Nephron (organoid): ENCODE results near the gene OR1I1.

ENCODE experiments used
- H3K27ac Mint-ChIP-seq, 3 experiments: 2 replicates each; pipeline ENCODE4 v1.8.0; 2020; ENCODE audit warnings: mixed read lengths in 3 of 3, mild to moderate bottlenecking in 2 of 3, moderate library complexity in 1 of 3
- H3K27me3 Mint-ChIP-seq: 2 replicates; pipeline ENCODE4 v1.8.0; 2021; ENCODE audit warnings: low read depth, mild to moderate bottlenecking, moderate library complexity, mixed read lengths
- H3K36me3 Mint-ChIP-seq: 2 replicates; pipeline ENCODE4 v1.8.0; 2020; ENCODE audit warnings: low read depth, mixed read lengths
- H3K4me1 Mint-ChIP-seq: 2 replicates; pipeline ENCODE4 v1.8.0; 2020; ENCODE audit warnings: mixed read lengths
- H3K4me3 Mint-ChIP-seq, 3 experiments: 2 replicates each; pipeline ENCODE4 v1.8.0; 2020; ENCODE audit warnings: mild to moderate bottlenecking in 3 of 3, mixed read lengths in 3 of 3, moderate library complexity in 2 of 3
- H3K9me3 Mint-ChIP-seq: 2 replicates; pipeline ENCODE4 v1.8.0; 2020; ENCODE audit warnings: mixed read lengths
- CTCF ChIP-seq, 3 experiments: fragments of 200-600 bp; sonication (generic); IDR thresholded peaks; one replicate each; pipeline ENCODE4 v1.5.0; 2021; ENCODE audit warnings: antibody characterized with exemption in 3 of 3; ENCODE audit not compliant: unreplicated experiment in 3 of 3

The OR1I1 gene

GRCh38 chr19:15129856-15130585, 48.0 kb downstream of the OR1I1 start:
- TF ChIP-seq CTCF (IDR thresholded peaks at IDR 0.05; ENCODE audit: unreplicated experiment in 3 of 3): no peak
- Mint-ChIP-seq H3K4me3 (no peak overlapping the region), H3K36me3 (no peaks in the 10 kb centered on the region), H3K27ac (peak overlapping the region in 1 of 3 experiments; percentile 32), H3K4me1 (peaks cover 9% of the 10 kb centered on the region), H3K9me3 (no peaks in the 10 kb centered on the region), H3K27me3 (peaks cover 4% of the 10 kb centered on the region)

- H3K27ac Mint-ChIP-seq: no peak overlapping the region
- H3K36me3 Mint-ChIP-seq: no peaks in the 10 kb centered on the region
- no peaks in the 10 kb centered on the region for H3K4me1 Mint-ChIP-seq
- no peak overlapping the region for H3K4me3 Mint-ChIP-seq
- no peak for TF ChIP-seq CTCF (IDR thresholded peaks at IDR 0.05; ENCODE audit: unreplicated experiment in 3 of 3)
- peaks cover 20% of the 10 kb centered on the region for H3K9me3 Mint-ChIP-seq
- H3K27me3 Mint-ChIP-seq: peaks cover 7% of the 10 kb centered on the region
Observed at GRCh38 chr19:15136234-15136954, 54.4 kb downstream of the OR1I1 start.

GRCh38 chr19:15137777-15138176, 55.8 kb downstream of the OR1I1 start:
- Mint-ChIP-seq H3K36me3 (no peaks in the 10 kb centered on the region), H3K27ac (no peak overlapping the region), H3K4me3 (no peak overlapping the region), H3K4me1 (no peaks in the 10 kb centered on the region), H3K27me3 (peaks cover 11% of the 10 kb centered on the region), H3K9me3 (peaks cover 20% of the 10 kb centered on the region)
- TF ChIP-seq CTCF (IDR thresholded peaks at IDR 0.05; ENCODE audit: unreplicated experiment in 3 of 3): no peak

- no peak overlapping the region for H3K27ac Mint-ChIP-seq
- no peaks in the 10 kb centered on the region for H3K36me3 Mint-ChIP-seq
- H3K4me3 Mint-ChIP-seq: no peak overlapping the region
- no peaks in the 10 kb centered on the region for H3K4me1 Mint-ChIP-seq
- peaks cover 20% of the 10 kb centered on the region for H3K9me3 Mint-ChIP-seq
- no peak for TF ChIP-seq CTCF (IDR thresholded peaks at IDR 0.05; ENCODE audit: unreplicated experiment in 3 of 3)
- H3K27me3 Mint-ChIP-seq: peaks cover 10% of the 10 kb centered on the region
Observed at GRCh38 chr19:15138427-15138826, 56.4 kb downstream of the OR1I1 start.

GRCh38 chr19:15141143-15141542, 59.1 kb downstream of the OR1I1 start:
- H3K27ac Mint-ChIP-seq: no peak overlapping the region
- peaks cover 20% of the 10 kb centered on the region for H3K9me3 Mint-ChIP-seq
- no peaks in the 10 kb centered on the region for H3K4me1 Mint-ChIP-seq
- no peaks in the 10 kb centered on the region for H3K36me3 Mint-ChIP-seq
- no peak overlapping the region for H3K4me3 Mint-ChIP-seq
- TF ChIP-seq CTCF (IDR thresholded peaks at IDR 0.05; ENCODE audit: unreplicated experiment in 3 of 3): no peak
- H3K27me3 Mint-ChIP-seq: peaks cover 10% of the 10 kb centered on the region
